ENCODE measurements around the gene B3GALT6.

DNA sequence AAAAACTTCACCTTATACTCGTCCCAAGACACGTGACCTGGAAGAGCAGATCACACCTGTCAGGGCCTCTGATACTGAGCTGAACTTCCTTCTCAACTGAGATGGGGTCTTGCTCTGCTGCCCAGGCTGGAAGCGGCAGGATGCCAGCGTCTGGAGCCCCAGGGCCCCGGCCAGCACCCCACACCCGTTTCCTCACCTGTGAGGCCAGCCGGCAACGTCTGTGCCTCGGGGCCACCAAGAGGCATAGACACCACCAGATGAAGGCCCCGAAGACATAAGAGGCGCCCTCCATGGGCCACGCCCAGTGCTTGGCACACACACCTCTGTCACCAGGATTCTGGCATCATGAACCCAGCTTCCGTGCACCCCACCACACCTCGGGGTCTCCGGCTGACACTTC, 8.7 kb upstream of the B3GALT6 start:
- TF ChIP-seq, protein P1, sequence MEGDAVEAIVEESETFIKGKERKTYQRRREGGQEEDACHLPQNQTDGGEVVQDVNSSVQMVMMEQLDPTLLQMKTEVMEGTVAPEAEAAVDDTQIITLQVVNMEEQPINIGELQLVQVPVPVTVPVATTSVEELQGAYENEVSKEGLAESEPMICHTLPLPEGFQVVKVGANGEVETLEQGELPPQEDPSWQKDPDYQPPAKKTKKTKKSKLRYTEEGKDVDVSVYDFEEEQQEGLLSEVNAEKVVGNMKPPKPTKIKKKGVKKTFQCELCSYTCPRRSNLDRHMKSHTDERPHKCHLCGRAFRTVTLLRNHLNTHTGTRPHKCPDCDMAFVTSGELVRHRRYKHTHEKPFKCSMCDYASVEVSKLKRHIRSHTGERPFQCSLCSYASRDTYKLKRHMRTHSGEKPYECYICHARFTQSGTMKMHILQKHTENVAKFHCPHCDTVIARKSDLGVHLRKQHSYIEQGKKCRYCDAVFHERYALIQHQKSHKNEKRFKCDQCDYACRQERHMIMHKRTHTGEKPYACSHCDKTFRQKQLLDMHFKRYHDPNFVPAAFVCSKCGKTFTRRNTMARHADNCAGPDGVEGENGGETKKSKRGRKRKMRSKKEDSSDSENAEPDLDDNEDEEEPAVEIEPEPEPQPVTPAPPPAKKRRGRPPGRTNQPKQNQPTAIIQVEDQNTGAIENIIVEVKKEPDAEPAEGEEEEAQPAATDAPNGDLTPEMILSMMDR (IDR thresholded peaks at IDR 0.05), result no peak
- no peak for TF ChIP-seq POLR2A (IDR thresholded peaks at IDR 0.05)
